GM12878 (cell line): ENCODE results near the gene NRXN3. TPM values are rescaled to one million over a fixed set of nuclear protein-coding genes. Genes with fewer than 3 reads are reported as not detected.

Source experiments
- JUNB ChIP-seq: IDR thresholded peaks from 2 replicates; pipeline ENCODE4 v1.6.1; 2016; ENCODE audit warnings: antibody characterized with exemption, mild to moderate bottlenecking
- SIX5 ChIP-seq: IDR thresholded peaks from 2 replicates; pipeline ENCODE4 v1.6.1; 2011; ENCODE audit warnings: mild to moderate bottlenecking, low read depth, low read length, moderate library complexity; ENCODE audit not compliant: severe bottlenecking
- ZNF622 ChIP-seq: fragments of 450-650 bp; IDR thresholded peaks from 2 replicates; pipeline ENCODE4 v1.6.1; 2017; ENCODE audit warnings: mild to moderate bottlenecking, inconsistent platforms
- polyA plus RNA-seq, 11 experiments: library from polyadenylated mRNA; depleted of rRNA in 4 of 11; unstranded in 6 of 11; stranded (reverse) in 5 of 11; fragments of >200 nt; fragmentation: Nextera tagmentation in 4 of 11; fragmentation: Illumina TruSeq in 1 of 11; extraction: Ambion mirVana in 4 of 11; extraction: Trizol in 1 of 11; gene quantifications; 1 replicate in 1 of 11; 2 replicates in 10 of 11; pipeline versions ENCODE4 v1.2.1 to v1.2.3, GENCODE V29; 2011 to 2016; ENCODE audit warnings: inconsistent platforms in 2 of 11, missing spikeins in 2 of 11, low read depth in 1 of 11
- total RNA-seq, 4 experiments: library from RNA; depleted of rRNA in 3 of 4; stranded (reverse); fragments of >200 nt in 3 of 4; fragmentation: Illumina TruSeq in 1 of 4; extraction: Trizol in 1 of 4; gene quantifications; 2 replicates each; pipeline versions ENCODE4 v1.2.1 to v1.2.3, GENCODE V29; 2013 to 2021
- TF ChIP-seq, protein P1 (sequence below): fragments of 450-650 bp; formaldehyde crosslinking; IDR thresholded peaks from 2 replicates; pipeline ENCODE4 v1.5.0; 2022; ENCODE audit warnings: mild to moderate bottlenecking, missing genetic modification characterization
- TF ChIP-seq, protein P2 (sequence below): IDR thresholded peaks from 2 replicates; pipeline ENCODE4 v1.6.1; 2012; ENCODE audit warnings: mild to moderate bottlenecking, low read depth, low read length

Gene NRXN3
- total and polyA plus RNA-seq, 10 of the 15 experiments (the other 5 are each of a cell fraction or from before 2014, with no cell fraction given): 0.52 to 3.3 (median 1.4) TPM

DNA sequence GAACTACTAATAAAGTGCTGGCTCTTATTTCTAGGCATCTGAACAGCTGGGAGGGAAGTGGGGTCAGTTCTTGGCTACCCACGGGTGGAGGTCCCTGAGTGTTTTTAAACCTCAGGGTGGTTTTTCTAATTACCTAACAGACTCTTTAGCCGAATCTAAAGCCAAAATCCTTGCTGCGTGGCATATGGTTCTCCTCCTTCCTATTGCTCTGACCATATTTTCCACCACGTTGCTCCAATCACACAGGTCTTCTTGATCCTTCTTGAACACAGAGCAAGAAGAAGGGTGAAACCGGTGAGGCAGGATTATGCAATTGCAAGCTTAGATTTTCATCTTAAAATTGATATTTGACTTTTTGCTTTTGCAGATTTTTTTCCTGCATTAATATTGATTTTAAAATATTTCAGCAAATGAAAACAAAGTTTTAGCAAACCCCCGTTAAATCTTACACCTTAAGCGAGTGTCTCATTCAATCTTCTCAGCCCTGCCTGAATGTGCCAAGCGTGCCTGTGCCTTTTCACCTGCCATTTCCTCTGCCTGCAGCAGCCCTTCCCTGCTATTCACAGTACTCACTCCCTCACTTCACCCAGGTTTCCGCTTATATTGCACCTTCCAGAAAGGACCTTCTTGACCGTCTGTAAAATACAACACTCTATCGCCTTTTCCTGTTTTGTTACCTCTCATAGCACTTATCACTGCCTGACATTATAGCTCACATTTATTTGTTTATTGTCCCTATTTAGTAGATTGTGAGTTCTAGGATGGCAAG, 1535.1 kb downstream of the NRXN3 start (continued):
- no peak for TF ChIP-seq ZNF622
- no peak for TF ChIP-seq JUNB
- TF ChIP-seq, protein P1, sequence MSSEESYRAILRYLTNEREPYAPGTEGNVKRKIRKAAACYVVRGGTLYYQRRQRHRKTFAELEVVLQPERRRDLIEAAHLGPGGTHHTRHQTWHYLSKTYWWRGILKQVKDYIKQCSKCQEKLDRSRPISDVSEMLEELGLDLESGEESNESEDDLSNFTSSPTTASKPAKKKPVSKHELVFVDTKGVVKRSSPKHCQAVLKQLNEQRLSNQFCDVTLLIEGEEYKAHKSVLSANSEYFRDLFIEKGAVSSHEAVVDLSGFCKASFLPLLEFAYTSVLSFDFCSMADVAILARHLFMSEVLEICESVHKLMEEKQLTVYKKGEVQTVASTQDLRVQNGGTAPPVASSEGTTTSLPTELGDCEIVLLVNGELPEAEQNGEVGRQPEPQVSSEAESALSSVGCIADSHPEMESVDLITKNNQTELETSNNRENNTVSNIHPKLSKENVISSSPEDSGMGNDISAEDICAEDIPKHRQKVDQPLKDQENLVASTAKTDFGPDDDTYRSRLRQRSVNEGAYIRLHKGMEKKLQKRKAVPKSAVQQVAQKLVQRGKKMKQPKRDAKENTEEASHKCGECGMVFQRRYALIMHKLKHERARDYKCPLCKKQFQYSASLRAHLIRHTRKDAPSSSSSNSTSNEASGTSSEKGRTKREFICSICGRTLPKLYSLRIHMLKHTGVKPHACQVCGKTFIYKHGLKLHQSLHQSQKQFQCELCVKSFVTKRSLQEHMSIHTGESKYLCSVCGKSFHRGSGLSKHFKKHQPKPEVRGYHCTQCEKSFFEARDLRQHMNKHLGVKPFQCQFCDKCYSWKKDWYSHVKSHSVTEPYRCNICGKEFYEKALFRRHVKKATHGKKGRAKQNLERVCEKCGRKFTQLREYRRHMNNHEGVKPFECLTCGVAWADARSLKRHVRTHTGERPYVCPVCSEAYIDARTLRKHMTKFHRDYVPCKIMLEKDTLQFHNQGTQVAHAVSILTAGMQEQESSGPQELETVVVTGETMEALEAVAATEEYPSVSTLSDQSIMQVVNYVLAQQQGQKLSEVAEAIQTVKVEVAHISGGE: no peak
- TF ChIP-seq, protein P2, sequence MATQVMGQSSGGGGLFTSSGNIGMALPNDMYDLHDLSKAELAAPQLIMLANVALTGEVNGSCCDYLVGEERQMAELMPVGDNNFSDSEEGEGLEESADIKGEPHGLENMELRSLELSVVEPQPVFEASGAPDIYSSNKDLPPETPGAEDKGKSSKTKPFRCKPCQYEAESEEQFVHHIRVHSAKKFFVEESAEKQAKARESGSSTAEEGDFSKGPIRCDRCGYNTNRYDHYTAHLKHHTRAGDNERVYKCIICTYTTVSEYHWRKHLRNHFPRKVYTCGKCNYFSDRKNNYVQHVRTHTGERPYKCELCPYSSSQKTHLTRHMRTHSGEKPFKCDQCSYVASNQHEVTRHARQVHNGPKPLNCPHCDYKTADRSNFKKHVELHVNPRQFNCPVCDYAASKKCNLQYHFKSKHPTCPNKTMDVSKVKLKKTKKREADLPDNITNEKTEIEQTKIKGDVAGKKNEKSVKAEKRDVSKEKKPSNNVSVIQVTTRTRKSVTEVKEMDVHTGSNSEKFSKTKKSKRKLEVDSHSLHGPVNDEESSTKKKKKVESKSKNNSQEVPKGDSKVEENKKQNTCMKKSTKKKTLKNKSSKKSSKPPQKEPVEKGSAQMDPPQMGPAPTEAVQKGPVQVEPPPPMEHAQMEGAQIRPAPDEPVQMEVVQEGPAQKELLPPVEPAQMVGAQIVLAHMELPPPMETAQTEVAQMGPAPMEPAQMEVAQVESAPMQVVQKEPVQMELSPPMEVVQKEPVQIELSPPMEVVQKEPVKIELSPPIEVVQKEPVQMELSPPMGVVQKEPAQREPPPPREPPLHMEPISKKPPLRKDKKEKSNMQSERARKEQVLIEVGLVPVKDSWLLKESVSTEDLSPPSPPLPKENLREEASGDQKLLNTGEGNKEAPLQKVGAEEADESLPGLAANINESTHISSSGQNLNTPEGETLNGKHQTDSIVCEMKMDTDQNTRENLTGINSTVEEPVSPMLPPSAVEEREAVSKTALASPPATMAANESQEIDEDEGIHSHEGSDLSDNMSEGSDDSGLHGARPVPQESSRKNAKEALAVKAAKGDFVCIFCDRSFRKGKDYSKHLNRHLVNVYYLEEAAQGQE: no peak
- no peak for TF ChIP-seq SIX5
